ENCODE measurements around the gene SPATA24. TPM values are rescaled to one million over a fixed set of nuclear protein-coding genes. Genes with fewer than 3 reads are reported as not detected.

Gene SPATA24
- total and polyA plus RNA-seq, 2 donors (not counting 1 experiment from before 2014, with no cell fraction given): 5.6 to 7.4 TPM

- peak in 1 of 2 donors; percentile 46 for DNase-seq (ENCODE audit: low read depth in 2 of 2)
- Histone ChIP-seq H3K79me2 (ENCODE audit: control insufficient read depth, insufficient read depth, low read length) (no peaks in the 10 kb centered on the region), H3K36me3 (ENCODE audit: control insufficient read depth, insufficient read depth, low read length) (no peaks in the 10 kb centered on the region), H3K4me2 (ENCODE audit: extremely low read depth, insufficient read depth, low read length) (no peak overlapping the region), H2AFZ (ENCODE audit: low read length) (peak overlapping the region; percentile 15), H4K20me1 (ENCODE audit: control insufficient read depth, extremely low read depth, insufficient read depth, low read length) (no peaks in the 10 kb centered on the region), H3K27me3 (ENCODE audit: control insufficient read depth, insufficient read depth, low read length) (peaks cover 11% of the 10 kb centered on the region), H3K4me1 (ENCODE audit: control insufficient read depth, extremely low read depth, insufficient read depth, low read length) (peaks cover 8% of the 10 kb centered on the region), H3K4me3 (replicated peaks in 1 of 4; ENCODE audit: control extremely low read depth in 1 of 4, insufficient read depth in 1 of 4, low read depth in 3 of 4, low read length in 4 of 4) (peak overlapping the region in 3 of 4 experiments; percentile 21 to 51 (median 34)), H3K27ac (ENCODE audit: insufficient read depth, low read length) (no peak overlapping the region), H3K9me3 (ENCODE audit: control insufficient read depth, insufficient read depth, low read depth, low read length) (no peaks in the 10 kb centered on the region), H3K9ac (ENCODE audit: insufficient read depth, low read length) (peak overlapping the region; percentile 41)
- TF ChIP-seq, protein P1, sequence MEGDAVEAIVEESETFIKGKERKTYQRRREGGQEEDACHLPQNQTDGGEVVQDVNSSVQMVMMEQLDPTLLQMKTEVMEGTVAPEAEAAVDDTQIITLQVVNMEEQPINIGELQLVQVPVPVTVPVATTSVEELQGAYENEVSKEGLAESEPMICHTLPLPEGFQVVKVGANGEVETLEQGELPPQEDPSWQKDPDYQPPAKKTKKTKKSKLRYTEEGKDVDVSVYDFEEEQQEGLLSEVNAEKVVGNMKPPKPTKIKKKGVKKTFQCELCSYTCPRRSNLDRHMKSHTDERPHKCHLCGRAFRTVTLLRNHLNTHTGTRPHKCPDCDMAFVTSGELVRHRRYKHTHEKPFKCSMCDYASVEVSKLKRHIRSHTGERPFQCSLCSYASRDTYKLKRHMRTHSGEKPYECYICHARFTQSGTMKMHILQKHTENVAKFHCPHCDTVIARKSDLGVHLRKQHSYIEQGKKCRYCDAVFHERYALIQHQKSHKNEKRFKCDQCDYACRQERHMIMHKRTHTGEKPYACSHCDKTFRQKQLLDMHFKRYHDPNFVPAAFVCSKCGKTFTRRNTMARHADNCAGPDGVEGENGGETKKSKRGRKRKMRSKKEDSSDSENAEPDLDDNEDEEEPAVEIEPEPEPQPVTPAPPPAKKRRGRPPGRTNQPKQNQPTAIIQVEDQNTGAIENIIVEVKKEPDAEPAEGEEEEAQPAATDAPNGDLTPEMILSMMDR (conservative IDR thresholded peaks at IDR 0.05 in 1 of 2, IDR thresholded peaks at IDR 0.05 in 1 of 2; ENCODE audit: low read depth in 1 of 2, low read length in 2 of 2): peak; percentile 22 to 34
- peak; percentile 55 for TF ChIP-seq EZH2 (IDR thresholded peaks at IDR 0.05; ENCODE audit: low read length, missing control alignments)
Observed at GRCh38 chr5:139394123-139394653, 9.7 kb downstream of the SPATA24 start.

GRCh38 chr5:139393497-139394122 lies 10.3 kb downstream of the SPATA24 start:
- Histone ChIP-seq H3K27me3 (ENCODE audit: control insufficient read depth, insufficient read depth, low read length) (peaks cover 11% of the 10 kb centered on the region), H3K27ac (ENCODE audit: insufficient read depth, low read length) (no peak overlapping the region), H3K4me3 (replicated peaks in 1 of 4; ENCODE audit: control extremely low read depth in 1 of 4, insufficient read depth in 1 of 4, low read depth in 3 of 4, low read length in 4 of 4) (peak overlapping the region in 2 of 4 experiments; percentile 42 to 51), H3K4me1 (ENCODE audit: control insufficient read depth, extremely low read depth, insufficient read depth, low read length) (peaks cover 8% of the 10 kb centered on the region), H3K4me2 (ENCODE audit: extremely low read depth, insufficient read depth, low read length) (no peak overlapping the region), H3K9ac (ENCODE audit: insufficient read depth, low read length) (no peak overlapping the region), H2AFZ (ENCODE audit: low read length) (peak overlapping the region; percentile 15), H3K79me2 (ENCODE audit: control insufficient read depth, insufficient read depth, low read length) (no peaks in the 10 kb centered on the region), H3K36me3 (ENCODE audit: control insufficient read depth, insufficient read depth, low read length) (no peaks in the 10 kb centered on the region), H4K20me1 (ENCODE audit: control insufficient read depth, extremely low read depth, insufficient read depth, low read length) (no peaks in the 10 kb centered on the region), H3K9me3 (ENCODE audit: control insufficient read depth, insufficient read depth, low read depth, low read length) (no peaks in the 10 kb centered on the region)
- DNase-seq (ENCODE audit: low read depth in 2 of 2): no peak
- TF ChIP-seq, protein P1 (conservative IDR thresholded peaks at IDR 0.05 in 1 of 2, IDR thresholded peaks at IDR 0.05 in 1 of 2; ENCODE audit: low read depth in 1 of 2, low read length in 2 of 2): no peak
- TF ChIP-seq EZH2 (IDR thresholded peaks at IDR 0.05; ENCODE audit: low read length, missing control alignments): peak; percentile 79

GRCh38 chr5:139392678-139393496 lies 11.0 kb downstream of the SPATA24 start:
- H2AFZ ChIP-seq (ENCODE audit: low read length): no peak overlapping the region
- H3K4me2 ChIP-seq (ENCODE audit: extremely low read depth, insufficient read depth, low read length): peak overlapping the region; percentile 8
- no peak overlapping the region for H3K27ac ChIP-seq (ENCODE audit: insufficient read depth, low read length)
- TF ChIP-seq EZH2 (IDR thresholded peaks at IDR 0.05; ENCODE audit: low read length, missing control alignments): no peak
- TF ChIP-seq, protein P1 (conservative IDR thresholded peaks at IDR 0.05 in 1 of 2, IDR thresholded peaks at IDR 0.05 in 1 of 2; ENCODE audit: low read depth in 1 of 2, low read length in 2 of 2): peak; percentile 25 to 59
- H3K27me3 ChIP-seq (ENCODE audit: control insufficient read depth, insufficient read depth, low read length): peaks cover 11% of the 10 kb centered on the region
- H4K20me1 ChIP-seq (ENCODE audit: control insufficient read depth, extremely low read depth, insufficient read depth, low read length): no peaks in the 10 kb centered on the region
- H3K4me1 ChIP-seq (ENCODE audit: control insufficient read depth, extremely low read depth, insufficient read depth, low read length): peaks cover 8% of the 10 kb centered on the region
- no peaks in the 10 kb centered on the region for H3K9me3 ChIP-seq (ENCODE audit: control insufficient read depth, insufficient read depth, low read depth, low read length)
- H3K36me3 ChIP-seq (ENCODE audit: control insufficient read depth, insufficient read depth, low read length): no peaks in the 10 kb centered on the region
- peak; percentile 52 to 58 for DNase-seq (ENCODE audit: low read depth in 2 of 2)
- no peaks in the 10 kb centered on the region for H3K79me2 ChIP-seq (ENCODE audit: control insufficient read depth, insufficient read depth, low read length)
- H3K9ac ChIP-seq (ENCODE audit: insufficient read depth, low read length): no peak overlapping the region
- peak overlapping the region in 3 of 4 experiments; percentile 2 to 51 (median 42) for H3K4me3 ChIP-seq (replicated peaks in 1 of 4; ENCODE audit: control extremely low read depth in 1 of 4, insufficient read depth in 1 of 4, low read depth in 3 of 4, low read length in 4 of 4)

Data from fibroblast of lung (primary cell).